ENCODE measurements around the gene CDH12.

GRCh38 chr5:21806943-21807342 lies 1046.2 kb downstream of the CDH12 start:
- TF ChIP-seq POLR2A (IDR thresholded peaks at IDR 0.05) (no peak), CTCF (IDR thresholded peaks at IDR 0.05 in 8 of 11, conservative IDR thresholded peaks at IDR 0.05 in 3 of 11) (no peak), POLR2AphosphoS5 (IDR thresholded peaks at IDR 0.05) (no peak)
